Transverse colon (tissue), 4 donors: ENCODE measurements around the gene SOX5. TPM values are rescaled to one million over a fixed set of nuclear protein-coding genes. Genes with fewer than 3 reads are reported as not detected.

Experiments
- DNase-seq: peaks from one replicate; pipeline ENCODE4 v3.0.0-alpha.2; 2019
- H3K27ac ChIP-seq, 4 donors: fragments of 200-600 bp; sonication (generic); 2 replicates each; pipeline ENCODE4 v1.5.1; 2016 to 2018; ENCODE audit warnings: inconsistent platforms in 4 of 4
- H3K27me3 ChIP-seq: fragments of 200-600 bp; sonication (generic); 2 replicates; pipeline ENCODE4 v1.5.1; 2017; ENCODE audit warnings: inconsistent platforms
- H3K36me3 ChIP-seq, 4 donors: fragments of 200-600 bp; sonication (generic); 2 replicates each; pipeline ENCODE4 v1.5.1; 2017 to 2019; ENCODE audit warnings: inconsistent platforms in 4 of 4
- H3K4me1 ChIP-seq, 4 donors: fragments of 200-600 bp; sonication (generic); 2 replicates each; pipeline ENCODE4 v1.5.1; 2017 to 2020; ENCODE audit warnings: inconsistent platforms in 4 of 4
- H3K4me3 ChIP-seq, 4 donors: fragments of 200-600 bp; sonication (generic); 1 replicate in 1 of 4; 2 replicates in 3 of 4; pipeline versions ENCODE4 v1.5.1 to v1.6.1; 2017 to 2019; ENCODE audit warnings: inconsistent platforms in 4 of 4
- H3K9me3 ChIP-seq, 2 donors: fragments of 200-600 bp; sonication (generic); 2 replicates each; pipeline ENCODE4 v1.5.1; 2017 to 2019; ENCODE audit warnings: inconsistent platforms in 2 of 2
- EP300 ChIP-seq: sonication (generic); formaldehyde crosslinking; IDR thresholded peaks from one replicate; pipeline ENCODE4 v1.6.1; 2017; ENCODE audit warnings: antibody characterized with exemption, low read depth
- POLR2A ChIP-seq: fragments of 450-650 bp; IDR thresholded peaks from one replicate; pipeline ENCODE4 v1.6.1; 2016; ENCODE audit warnings: antibody characterized with exemption, mild to moderate bottlenecking, moderate library complexity
- POLR2AphosphoS5 ChIP-seq, 3 donors: sonication (generic); formaldehyde crosslinking; IDR thresholded peaks; one replicate each; pipeline ENCODE4 v1.6.1; 2016; ENCODE audit warnings: antibody characterized with exemption in 3 of 3
- WGBS, 2 donors: methylation state at CpG; one replicate each; pipeline ENCODE4 v1.1.5; 2018; ENCODE audit warnings: low coverage in 1 of 2; 5-methylcytosine and 5-hydroxymethylcytosine counted together
- in situ Hi-C, 4 donors: fragments of 200-750 bp; cut with MboI; loops; one replicate each; pipeline versions ENCODE4 v1.15.0 to v1.15.1; 2017; ENCODE audit warnings: low sequenced_read_pairs in 3 of 4, low pct_ligation_motif_present in 1 of 4, low pct_unique_long_range_greater_than_20kb in 1 of 4
- intact Hi-C: fragments of 100-400 bp; cut with DNase I; formaldehyde crosslinking; loops from one replicate; pipeline ENCODE4 v1.15.1; 2023; ENCODE audit warnings: low total_unique reads
- total RNA-seq, 4 donors: library from RNA; depleted of rRNA; stranded (reverse); fragments of >200 nt; gene quantifications; one replicate each; pipeline ENCODE4 v1.1.0, GENCODE V29; 2016
- TF ChIP-seq, protein P1 (sequence below), 5 experiments: fragments of 200-600 bp in 3 of 5; fragments of 450-650 bp in 2 of 5; sonication (generic) in 3 of 5; IDR thresholded peaks; 1 replicate in 2 of 5; 2 replicates in 3 of 5; pipeline ENCODE4 v1.5.1; 2016 to 2017; ENCODE audit warnings: antibody characterized with exemption in 5 of 5, inconsistent platforms in 3 of 5, mild to moderate bottlenecking in 2 of 5, moderate library complexity in 1 of 5

The SOX5 gene
- total RNA-seq, 4 donors from 2014 or later = 1.00 to 9.8 (median 3.2) TPM

- 86 to 88% methylated on average over 2 of the region's 2 CpGs for WGBS, 2 donors
These were observed 18.3 kb downstream of the SOX5 start for GRCh38 chr12:23931176-23931575.

GRCh38 chr12:23930599-23930998 is 18.9 kb downstream of the SOX5 start:
- WGBS, 2 donors = 86 to 100% methylated on average over 2 of the region's 2 CpGs
- TF ChIP-seq POLR2AphosphoS5 (IDR thresholded peaks at IDR 0.05) (no peak), POLR2A (no peak), EP300 (no peak)
- TF ChIP-seq, protein P1, sequence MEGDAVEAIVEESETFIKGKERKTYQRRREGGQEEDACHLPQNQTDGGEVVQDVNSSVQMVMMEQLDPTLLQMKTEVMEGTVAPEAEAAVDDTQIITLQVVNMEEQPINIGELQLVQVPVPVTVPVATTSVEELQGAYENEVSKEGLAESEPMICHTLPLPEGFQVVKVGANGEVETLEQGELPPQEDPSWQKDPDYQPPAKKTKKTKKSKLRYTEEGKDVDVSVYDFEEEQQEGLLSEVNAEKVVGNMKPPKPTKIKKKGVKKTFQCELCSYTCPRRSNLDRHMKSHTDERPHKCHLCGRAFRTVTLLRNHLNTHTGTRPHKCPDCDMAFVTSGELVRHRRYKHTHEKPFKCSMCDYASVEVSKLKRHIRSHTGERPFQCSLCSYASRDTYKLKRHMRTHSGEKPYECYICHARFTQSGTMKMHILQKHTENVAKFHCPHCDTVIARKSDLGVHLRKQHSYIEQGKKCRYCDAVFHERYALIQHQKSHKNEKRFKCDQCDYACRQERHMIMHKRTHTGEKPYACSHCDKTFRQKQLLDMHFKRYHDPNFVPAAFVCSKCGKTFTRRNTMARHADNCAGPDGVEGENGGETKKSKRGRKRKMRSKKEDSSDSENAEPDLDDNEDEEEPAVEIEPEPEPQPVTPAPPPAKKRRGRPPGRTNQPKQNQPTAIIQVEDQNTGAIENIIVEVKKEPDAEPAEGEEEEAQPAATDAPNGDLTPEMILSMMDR (IDR thresholded peaks at IDR 0.05) = no peak
- no peaks in the 10 kb centered on the region for H3K9me3 ChIP-seq
- no peak overlapping the region for H3K4me3 ChIP-seq
- no peaks in the 10 kb centered on the region for H3K27me3 ChIP-seq
- no peaks in the 10 kb centered on the region for H3K4me1 ChIP-seq
- no peak overlapping the region for H3K27ac ChIP-seq
- DNase-seq = no peak
- no peaks in the 10 kb centered on the region for H3K36me3 ChIP-seq
- in situ Hi-C loops = no loop called here
- intact Hi-C loops = no loop called here

More at GRCh38 chr12:23931176-23931575, 18.3 kb downstream of the SOX5 start:
- no peaks in the 10 kb centered on the region for H3K9me3 ChIP-seq
- no peak overlapping the region for H3K27ac ChIP-seq
- no peaks in the 10 kb centered on the region for H3K27me3 ChIP-seq
- no peak for DNase-seq
- H3K36me3 ChIP-seq = no peaks in the 10 kb centered on the region
- H3K4me3 ChIP-seq = no peak overlapping the region
- in situ Hi-C loops (no loop called here), intact Hi-C loops (no loop called here)
- H3K4me1 ChIP-seq = no peaks in the 10 kb centered on the region
- TF ChIP-seq, protein P1 (IDR thresholded peaks at IDR 0.05) = no peak
- no peak for TF ChIP-seq EP300
- no peak for TF ChIP-seq POLR2A
- no peak for TF ChIP-seq POLR2AphosphoS5 (IDR thresholded peaks at IDR 0.05)

DNA sequence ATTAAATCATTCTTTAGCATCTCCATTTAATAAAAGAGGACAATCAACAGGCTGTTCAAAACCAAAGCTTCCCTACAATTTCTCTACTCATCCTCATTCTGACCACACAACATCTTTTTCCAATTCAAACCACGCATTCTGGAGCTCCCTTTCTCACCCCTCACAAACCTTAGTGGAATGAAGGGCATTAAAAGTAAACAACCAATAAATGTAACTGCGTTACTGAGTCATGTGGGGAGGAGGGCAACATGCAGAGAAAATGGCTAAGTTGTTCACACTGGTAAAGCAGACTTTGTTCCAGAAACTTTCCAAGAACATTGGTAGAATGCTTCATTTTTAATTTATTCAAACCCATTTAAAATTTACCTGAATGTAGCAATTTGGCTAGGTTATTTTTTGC is 19.6 kb downstream of the SOX5 start:
- no peaks in the 10 kb centered on the region for H3K27me3 ChIP-seq

GRCh38 chr12:23927907-23928306 is 21.6 kb downstream of the SOX5 start:
- Histone ChIP-seq H3K4me1 (no peaks in the 10 kb centered on the region), H3K9me3 (no peaks in the 10 kb centered on the region), H3K36me3 (no peaks in the 10 kb centered on the region), H3K27ac (no peak overlapping the region), H3K27me3 (no peaks in the 10 kb centered on the region), H3K4me3 (no peak overlapping the region)
- intact Hi-C loops = no loop called here
- in situ Hi-C loops = no loop called here
- TF ChIP-seq, protein P1 (IDR thresholded peaks at IDR 0.05) = no peak
- TF ChIP-seq POLR2A (no peak), EP300 (no peak), POLR2AphosphoS5 (IDR thresholded peaks at IDR 0.05) (no peak)
- WGBS, 2 donors = 73 to 83% methylated on average over 3 of the region's 3 CpGs
- DNase-seq = no peak

More for the DNA sequence above, 19.6 kb downstream of the SOX5 start:
- 63 to 70% methylated on average over 2 of the region's 2 CpGs for WGBS, 2 donors
- Histone ChIP-seq H3K4me1 (no peaks in the 10 kb centered on the region), H3K36me3 (no peaks in the 10 kb centered on the region), H3K27ac (no peak overlapping the region), H3K9me3 (no peaks in the 10 kb centered on the region), H3K4me3 (no peak overlapping the region)
- no peak for TF ChIP-seq POLR2A
- TF ChIP-seq, protein P1 (IDR thresholded peaks at IDR 0.05) = no peak
- TF ChIP-seq POLR2AphosphoS5 (IDR thresholded peaks at IDR 0.05) = no peak
- intact Hi-C loops = no loop called here
- in situ Hi-C loops = no loop called here
- no peak for DNase-seq
